ENCODE measurements around the gene RTCB. TPM values are rescaled to one million over a fixed set of nuclear protein-coding genes. Genes with fewer than 3 reads are reported as not detected.
"Not testable (repeated sequence)": the region's sequence is repeated elsewhere in the genome, so short reads cannot be mapped to it uniquely, and the experiment has no call there.

Gene RTCB
- total RNA-seq, 1 donor from 2014 or later, result 119 TPM

- CTCF ChIA-PET, result no interaction called here
- no peak for TF ChIP-seq CTCF (IDR thresholded peaks at IDR 0.05)
- no peak overlapping the region for H3K4me3 Mint-ChIP-seq
- no peaks in the 10 kb centered on the region for H3K27me3 Mint-ChIP-seq
- DNase-seq (no peak), ATAC-seq (ENCODE audit: low read depth) (no peak)
- H3K36me3 Mint-ChIP-seq (ENCODE audit: low read depth), result no peaks in the 10 kb centered on the region
- H3K4me1 Mint-ChIP-seq, result no peaks in the 10 kb centered on the region
- no peak overlapping the region for H3K27ac Mint-ChIP-seq
- H3K9me3 Mint-ChIP-seq, result peaks cover 4% of the 10 kb centered on the region
- POLR2A ChIA-PET, result no interaction called here
- intact Hi-C loops (cut with micrococcal nuclease), result no loop called here
These were observed 58.2 kb downstream of the RTCB start for GRCh38 chr22:32353840-32354239.

GRCh38 chr22:32353292-32353691 is 58.8 kb downstream of the RTCB start:
- DNase-seq (no peak), ATAC-seq (ENCODE audit: low read depth) (no peak)
- H3K27ac Mint-ChIP-seq, result no peak overlapping the region
- H3K27me3 Mint-ChIP-seq, result no peaks in the 10 kb centered on the region
- intact Hi-C loops (cut with micrococcal nuclease), result no loop called here
- H3K4me3 Mint-ChIP-seq, result no peak overlapping the region
- POLR2A ChIA-PET, result no interaction called here
- CTCF ChIA-PET, result no interaction called here
- H3K36me3 Mint-ChIP-seq (ENCODE audit: low read depth), result no peaks in the 10 kb centered on the region
- H3K9me3 Mint-ChIP-seq, result peaks cover 4% of the 10 kb centered on the region
- no peak for TF ChIP-seq CTCF (IDR thresholded peaks at IDR 0.05)
- H3K4me1 Mint-ChIP-seq, result no peaks in the 10 kb centered on the region

- H3K9me3 Mint-ChIP-seq, result peaks cover 4% of the 10 kb centered on the region
These were observed 59.4 kb downstream of the RTCB start for GRCh38 chr22:32352681-32353080.

GRCh38 chr22:32351875-32352274 is 60.2 kb downstream of the RTCB start:
- H3K9me3 Mint-ChIP-seq; H3K36me3 Mint-ChIP-seq (ENCODE audit: low read depth); H3K27ac Mint-ChIP-seq; DNase-seq; H3K4me3 Mint-ChIP-seq; ATAC-seq (ENCODE audit: low read depth); H3K4me1 Mint-ChIP-seq; POLR2A ChIA-PET; H3K27me3 Mint-ChIP-seq; intact Hi-C loops (cut with micrococcal nuclease); CTCF ChIA-PET: not testable (repeated sequence)

More at GRCh38 chr22:32352681-32353080, 59.4 kb downstream of the RTCB start:
- ATAC-seq (ENCODE audit: low read depth), result no peak
- no peak for TF ChIP-seq CTCF (IDR thresholded peaks at IDR 0.05)
- Mint-ChIP-seq H3K27ac (no peak overlapping the region), H3K36me3 (ENCODE audit: low read depth) (no peaks in the 10 kb centered on the region), H3K27me3 (no peaks in the 10 kb centered on the region), H3K4me1 (no peaks in the 10 kb centered on the region), H3K4me3 (no peak overlapping the region)
- CTCF ChIA-PET, result no interaction called here
- no peak for DNase-seq
- intact Hi-C loops (cut with micrococcal nuclease), result no loop called here
- POLR2A ChIA-PET, result no interaction called here

GRCh38 chr22:32348031-32348611 is 63.9 kb downstream of the RTCB start:
- DNase-seq (no peak), ATAC-seq (ENCODE audit: low read depth) (no peak)
- Mint-ChIP-seq H3K9me3 (peaks cover 4% of the 10 kb centered on the region), H3K36me3 (ENCODE audit: low read depth) (no peaks in the 10 kb centered on the region), H3K4me1 (no peaks in the 10 kb centered on the region), H3K4me3 (no peak overlapping the region), H3K27me3 (peaks cover 8% of the 10 kb centered on the region), H3K27ac (no peak overlapping the region)
- intact Hi-C loops (cut with micrococcal nuclease), result no loop called here
- CTCF ChIA-PET, result no interaction called here
- POLR2A ChIA-PET, result no interaction called here
- TF ChIP-seq CTCF (IDR thresholded peaks at IDR 0.05), result no peak

GRCh38 chr22:32343941-32344340 is 68.1 kb downstream of the RTCB start:
- ATAC-seq (ENCODE audit: low read depth) (no peak), DNase-seq (no peak)
- H3K9me3 Mint-ChIP-seq, result no peaks in the 10 kb centered on the region
- CTCF ChIA-PET, result no interaction called here
- H3K4me3 Mint-ChIP-seq, result no peak overlapping the region
- intact Hi-C loops (cut with micrococcal nuclease), result no loop called here
- no peak overlapping the region for H3K27ac Mint-ChIP-seq
- POLR2A ChIA-PET, result no interaction called here
- H3K27me3 Mint-ChIP-seq, result peaks cover 19% of the 10 kb centered on the region
- H3K36me3 Mint-ChIP-seq (ENCODE audit: low read depth), result no peaks in the 10 kb centered on the region
- TF ChIP-seq CTCF (IDR thresholded peaks at IDR 0.05), result no peak
- no peaks in the 10 kb centered on the region for H3K4me1 Mint-ChIP-seq

Measured in activated B cell treated with CpG ODN at 0.5 μM for 24 hours (primary cell).